Activated CD4-positive, alpha-beta T cell treated with anti-CD3 and anti-CD28 coated beads for 36 hours (primary cell): ENCODE measurements around the gene KDM5C. TPM values are rescaled to one million over a fixed set of nuclear protein-coding genes. Genes with fewer than 3 reads are reported as not detected.

Experiments used
- ATAC-seq: fragments of 200-7000 bp; cut with Tn5 transposase; one replicate; pipeline ENCODE4 v1.10.0; 2021; ENCODE audit warnings: mild to moderate bottlenecking, moderate library complexity
- CTCF ChIA-PET: fragments of 350-600 bp; sonication (Branson Sonifier 250); formaldehyde crosslinking; loops from one replicate; lab custom pipeline; 2021; ENCODE audit warnings: antibody characterized with exemption; lab: Charles Lee
- POLR2A ChIA-PET: fragments of 350-600 bp; sonication (Branson Sonifier 250); formaldehyde crosslinking; loops from one replicate; lab custom pipeline; 2021; ENCODE audit warnings: antibody characterized with exemption, inconsistent platforms; lab: Charles Lee
- DNase-seq: peaks from one replicate; pipeline ENCODE4 v3.0.0-alpha.2; 2020
- H3K27ac Mint-ChIP-seq: one replicate; pipeline ENCODE4 v1.8.0; 2021; ENCODE audit warnings: mixed read lengths
- H3K27me3 Mint-ChIP-seq: one replicate; pipeline ENCODE4 v1.8.0; 2021; ENCODE audit warnings: mixed read lengths
- H3K36me3 Mint-ChIP-seq: one replicate; pipeline ENCODE4 v1.8.0; 2021; ENCODE audit warnings: low read depth, mixed read lengths
- H3K4me1 Mint-ChIP-seq: one replicate; pipeline ENCODE4 v1.8.0; 2021; ENCODE audit warnings: mixed read lengths
- H3K4me3 Mint-ChIP-seq: one replicate; pipeline ENCODE4 v1.8.0; 2021; ENCODE audit warnings: mild to moderate bottlenecking, moderate library complexity, mixed read lengths
- H3K9me3 Mint-ChIP-seq: one replicate; pipeline ENCODE4 v1.8.0; 2021; ENCODE audit warnings: low read depth, mixed read lengths
- intact Hi-C, 2 experiments: fragments of 100-400 bp; cut with DNase I in 1 of 2; cut with micrococcal nuclease in 1 of 2; formaldehyde crosslinking; loops; one replicate each; pipeline versions ENCODE4 v1.14.2 to v1.15.1; 2022 to 2024; cut with DNase I, micrococcal nuclease
- total RNA-seq, 2 experiments: library from RNA; stranded (reverse); gene quantifications; one replicate each; pipeline ENCODE4 v1.2.3, GENCODE V29; 2021

KDM5C gene
- total RNA-seq, 2 experiments from 2014 or later = 84.6 to 96.5 TPM

DNA sequence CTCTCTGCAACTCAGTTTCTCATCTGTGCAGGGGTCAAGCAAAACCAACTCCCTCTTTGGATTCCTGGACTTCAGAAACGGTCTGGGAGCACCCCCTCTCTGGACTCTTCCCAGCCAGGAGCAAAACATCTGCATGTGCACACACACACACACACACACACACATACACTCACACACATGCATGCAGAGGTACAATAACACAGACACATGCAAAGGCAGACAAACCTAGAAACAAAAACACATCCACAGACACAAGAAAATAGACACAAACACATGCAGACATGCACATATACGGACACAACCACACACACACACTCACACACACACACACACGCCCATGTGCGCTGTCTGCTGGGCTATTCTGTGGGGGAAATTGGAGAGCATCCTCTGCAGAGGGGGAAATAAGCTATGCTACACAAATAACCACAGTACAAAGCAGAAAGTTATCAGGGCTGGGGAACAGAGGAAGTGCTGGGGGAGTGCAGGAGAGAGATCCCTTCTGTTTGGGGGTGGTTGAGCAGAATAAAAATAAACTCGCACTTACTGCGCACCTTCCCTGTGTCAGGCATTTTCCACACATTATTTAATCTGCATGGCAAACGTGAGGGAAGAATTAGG is 36.5 kb upstream of the KDM5C start:
- Mint-ChIP-seq H3K36me3 (no peaks in the 10 kb centered on the region), H3K4me3 (no peak overlapping the region), H3K27ac (no peak overlapping the region), H3K4me1 (peaks cover 28% of the 10 kb centered on the region), H3K27me3 (no peaks in the 10 kb centered on the region), H3K9me3 (no peaks in the 10 kb centered on the region)
- intact Hi-C loops = no loop called here
- ATAC-seq = no peak
- DNase-seq = peak; percentile 11
- ChIA-PET POLR2A (interaction anchor here (0.6 kb wide), 2 partner anchors 62 to 1153 kb away, joined by 3 read pairs; no protein-coding TSS in a partner anchor), CTCF (interaction anchor here (0.6 to 1.2 kb wide), 2 partner anchors 22 kb away, joined by 3 to 11 read pairs; no protein-coding TSS in a partner anchor)

DNA sequence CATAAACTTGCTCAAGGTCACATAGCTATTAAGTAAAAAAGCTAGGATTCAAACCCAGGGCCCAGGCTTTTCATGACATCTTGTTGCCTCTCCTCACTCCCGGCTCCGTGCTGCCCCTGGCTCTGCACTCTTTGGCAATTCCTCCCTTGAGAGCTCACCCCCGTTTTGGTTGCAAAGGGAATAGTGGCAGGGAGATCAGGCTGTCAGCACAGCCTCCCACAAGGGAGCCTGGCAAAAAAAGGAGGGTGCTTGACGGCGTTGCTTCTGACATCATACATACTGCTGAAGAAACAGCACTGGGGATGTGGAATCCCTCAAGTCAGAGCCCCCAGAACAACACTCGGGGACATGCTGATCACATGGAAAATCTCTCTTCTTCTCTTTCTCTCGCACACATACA is 35.8 kb upstream of the KDM5C start:
- POLR2A ChIA-PET = no interaction called here
- intact Hi-C loops = no loop called here
- Mint-ChIP-seq H3K4me3 (no peak overlapping the region), H3K9me3 (no peaks in the 10 kb centered on the region), H3K27me3 (no peaks in the 10 kb centered on the region), H3K4me1 (peaks cover 28% of the 10 kb centered on the region), H3K27ac (no peak overlapping the region), H3K36me3 (no peaks in the 10 kb centered on the region)
- CTCF ChIA-PET = no interaction called here
- DNase-seq = no peak
- no peak for ATAC-seq

DNA sequence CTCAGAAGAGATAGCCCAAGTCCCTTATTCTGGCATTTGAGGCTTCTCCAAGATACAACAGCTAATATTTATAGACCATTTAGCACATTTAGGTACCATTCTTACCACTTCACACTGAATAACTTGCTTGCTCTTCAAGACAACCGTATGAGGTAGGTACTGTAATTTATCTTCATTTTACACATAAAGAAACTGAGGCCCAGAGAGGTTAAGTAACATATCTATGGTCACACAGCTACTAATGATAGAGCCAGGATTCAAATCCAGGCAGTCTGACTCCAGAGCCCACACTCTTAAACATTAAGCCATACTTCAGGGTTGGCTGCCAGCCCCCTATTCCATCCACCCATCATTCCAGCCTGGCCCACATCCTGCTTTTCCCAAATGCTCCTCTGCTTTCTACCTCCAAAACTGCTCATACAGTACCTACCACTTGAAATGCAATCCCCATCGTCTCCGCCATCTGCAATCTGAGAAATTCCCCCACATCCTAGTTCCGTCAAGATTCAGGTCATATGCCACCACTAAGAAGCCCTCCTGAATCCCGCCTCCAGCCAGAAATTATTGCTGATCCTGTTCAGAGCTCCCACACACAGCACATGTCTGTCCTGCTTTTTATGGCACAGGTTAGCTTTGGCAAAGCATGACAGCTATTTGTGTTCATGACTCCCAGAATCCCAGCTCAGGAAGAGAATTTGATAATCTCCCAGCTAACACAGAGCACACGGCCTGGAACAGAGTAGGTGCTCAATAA is 32.8 kb upstream of the KDM5C start:
- no peaks in the 10 kb centered on the region for H3K27me3 Mint-ChIP-seq
- intact Hi-C loops = no loop called here
- H3K27ac Mint-ChIP-seq = no peak overlapping the region
- peaks cover 15% of the 10 kb centered on the region for H3K4me1 Mint-ChIP-seq
- H3K9me3 Mint-ChIP-seq = no peaks in the 10 kb centered on the region
- CTCF ChIA-PET = interaction anchor here (0.6 to 1.0 kb wide), 3 partner anchors 11 to 274 kb away, joined by 3 to 4 read pairs (median 4); no protein-coding TSS in a partner anchor
- ATAC-seq (no peak), DNase-seq (no peak)
- POLR2A ChIA-PET = no interaction called here
- H3K4me3 Mint-ChIP-seq = no peak overlapping the region
- H3K36me3 Mint-ChIP-seq = no peaks in the 10 kb centered on the region

DNA sequence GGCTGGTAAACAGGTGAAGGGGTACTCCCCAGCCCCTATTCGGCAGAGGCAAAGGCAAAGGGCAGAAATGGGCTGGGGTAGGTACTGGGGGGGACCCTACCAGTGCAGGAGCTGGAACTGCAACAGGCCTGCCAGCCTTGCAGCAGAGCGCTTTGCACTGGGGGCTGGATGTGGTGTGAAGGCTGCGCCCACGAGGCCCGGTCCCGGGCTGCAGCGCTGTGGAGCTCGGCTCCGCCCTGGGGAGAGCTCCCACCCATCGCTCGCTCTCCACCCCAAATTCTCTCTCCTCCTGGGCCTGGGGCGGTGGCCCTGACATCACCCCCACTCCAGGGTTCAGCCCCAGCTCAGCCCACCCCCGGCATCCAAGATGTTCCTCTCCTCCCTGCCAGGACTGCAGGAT is 32.2 kb upstream of the KDM5C start:
- ChIA-PET POLR2A (no interaction called here), CTCF (interaction anchor here (1.0 kb wide), 1 partner anchor 18 kb away, joined by 4 read pairs; no protein-coding TSS in a partner anchor)
- no peaks in the 10 kb centered on the region for H3K36me3 Mint-ChIP-seq
- H3K27ac Mint-ChIP-seq = no peak overlapping the region
- DNase-seq (no peak), ATAC-seq (no peak)
- intact Hi-C loops = no loop called here
- no peaks in the 10 kb centered on the region for H3K9me3 Mint-ChIP-seq
- H3K4me1 Mint-ChIP-seq = peaks cover 10% of the 10 kb centered on the region
- no peaks in the 10 kb centered on the region for H3K27me3 Mint-ChIP-seq
- H3K4me3 Mint-ChIP-seq = no peak overlapping the region

DNA sequence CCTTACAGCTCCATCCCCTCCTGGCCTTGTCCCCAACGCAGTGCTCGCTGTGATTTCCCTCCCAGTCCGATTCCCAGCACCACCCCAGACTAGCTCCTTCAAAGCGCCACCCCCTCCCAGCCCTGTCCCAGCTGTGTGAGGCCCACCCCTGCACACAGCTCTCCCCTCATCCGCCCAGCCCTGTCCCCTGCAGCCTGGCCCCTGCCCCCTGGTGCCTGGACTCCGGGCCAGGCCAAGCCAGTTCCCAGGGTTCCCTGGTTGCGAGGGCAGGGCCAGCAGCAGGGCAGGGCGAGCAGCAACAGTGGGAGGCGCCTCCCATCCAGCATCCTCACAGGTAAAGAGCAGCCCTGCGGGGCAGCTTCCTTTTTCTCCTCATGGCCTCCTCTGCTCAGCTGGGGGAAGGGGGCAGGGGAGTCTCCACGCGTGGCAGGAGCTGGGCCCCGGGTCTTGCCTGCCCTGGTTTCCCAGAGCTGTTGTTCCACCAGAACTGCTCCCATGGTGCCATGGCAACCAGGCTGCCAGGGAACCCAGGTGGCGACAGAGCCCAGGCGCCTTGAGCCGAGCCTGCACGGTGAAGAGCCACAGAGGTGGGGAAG is 31.5 kb upstream of the KDM5C start:
- no peaks in the 10 kb centered on the region for H3K9me3 Mint-ChIP-seq
- H3K36me3 Mint-ChIP-seq = no peaks in the 10 kb centered on the region
- CTCF ChIA-PET = interaction anchor here (1.0 to 2.3 kb wide), 2 partner anchors 16 to 18 kb away, joined by 4 to 7 read pairs; no protein-coding TSS in a partner anchor
- no peaks in the 10 kb centered on the region for H3K27me3 Mint-ChIP-seq
- no peak overlapping the region for H3K27ac Mint-ChIP-seq
- H3K4me1 Mint-ChIP-seq = peaks cover 4% of the 10 kb centered on the region
- no peak for DNase-seq
- no peak overlapping the region for H3K4me3 Mint-ChIP-seq
- POLR2A ChIA-PET = no interaction called here
- ATAC-seq = no peak
- intact Hi-C loops = no loop called here

DNA sequence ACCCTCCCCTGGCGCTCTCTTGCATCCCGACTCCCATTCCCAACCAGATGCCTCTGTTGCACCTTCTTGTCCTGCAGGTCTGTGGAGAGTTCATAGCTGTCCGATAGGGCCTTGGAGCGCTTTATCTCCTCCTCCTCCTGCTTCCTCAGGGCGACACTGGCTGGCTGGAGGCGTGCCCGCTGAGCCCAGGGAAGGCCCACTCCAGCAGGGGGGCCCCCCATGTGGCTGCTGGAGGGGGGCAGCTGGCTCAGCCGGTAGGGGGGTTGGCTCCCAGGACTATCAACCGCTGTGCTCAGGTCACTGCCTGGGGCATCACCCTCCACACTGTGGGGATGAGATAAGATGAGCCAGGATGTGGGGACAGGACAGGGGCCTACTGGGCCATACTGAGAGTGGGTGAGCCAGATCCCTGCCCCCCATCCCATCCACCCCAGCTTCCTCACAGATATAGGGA is 30.8 kb upstream of the KDM5C start:
- Mint-ChIP-seq H3K27me3 (no peaks in the 10 kb centered on the region), H3K36me3 (no peaks in the 10 kb centered on the region), H3K4me3 (no peak overlapping the region), H3K9me3 (no peaks in the 10 kb centered on the region), H3K4me1 (no peaks in the 10 kb centered on the region), H3K27ac (no peak overlapping the region)
- intact Hi-C loops = no loop called here
- ATAC-seq = no peak
- DNase-seq = no peak
- POLR2A ChIA-PET = interaction anchor here (0.5 kb wide), 1 partner anchor 21 kb away, joined by 3 read pairs; no protein-coding TSS in a partner anchor
- CTCF ChIA-PET = interaction anchor here (1.0 to 2.3 kb wide), 2 partner anchors 16 to 31 kb away, joined by 3 to 7 read pairs; no protein-coding TSS in a partner anchor

DNA sequence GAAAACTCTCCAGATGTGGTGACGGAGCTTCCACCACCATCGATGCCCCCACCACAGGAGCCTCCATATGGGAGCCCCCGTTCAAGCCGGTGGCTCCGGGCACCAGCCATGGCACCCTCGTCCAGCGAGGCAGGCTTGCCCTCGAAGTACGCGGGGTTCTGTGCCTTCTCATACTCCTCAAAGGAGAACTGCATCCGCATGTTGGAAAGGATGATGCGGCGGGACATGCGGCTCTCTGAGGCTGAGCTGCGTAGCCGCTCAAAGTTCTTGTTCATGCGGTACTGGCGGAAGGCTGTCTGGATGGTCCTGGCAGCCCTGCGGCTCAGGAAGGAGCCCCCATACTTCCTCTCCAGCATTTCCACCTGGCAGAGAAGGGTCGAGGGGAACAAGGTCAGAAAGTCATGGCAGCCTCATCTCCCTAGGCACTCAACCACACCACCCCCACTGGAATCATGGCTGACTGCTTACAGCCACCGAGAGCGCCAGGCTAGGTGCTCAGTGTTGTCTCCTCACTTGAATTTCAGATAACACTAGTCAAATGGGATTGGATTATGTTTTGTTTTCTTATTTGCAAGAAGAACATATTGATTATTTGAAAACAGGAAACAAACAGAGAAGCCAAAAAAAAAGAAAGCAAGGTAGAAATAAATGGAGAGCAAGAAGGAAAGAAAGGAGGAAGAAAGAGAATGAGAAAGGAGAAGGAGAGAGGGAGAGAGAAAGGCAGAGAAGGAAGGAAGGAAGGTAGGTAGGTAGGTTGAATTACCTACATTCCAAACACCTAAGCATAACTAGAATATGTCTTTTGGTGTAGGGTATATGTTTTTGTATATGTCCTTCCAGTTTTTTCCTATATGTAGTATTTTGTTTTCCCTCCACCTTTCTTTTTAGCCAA is 29.8 kb upstream of the KDM5C start:
- ChIA-PET POLR2A (interaction anchor here (0.5 kb wide), 1 partner anchor 22 kb away, joined by 3 read pairs; no protein-coding TSS in a partner anchor), CTCF (interaction anchor here (1.0 to 2.3 kb wide), 3 partner anchors 15 to 32 kb away, joined by 3 to 7 read pairs (median 3); no protein-coding TSS in a partner anchor)
- H3K27me3 Mint-ChIP-seq = no peaks in the 10 kb centered on the region
- no peak overlapping the region for H3K27ac Mint-ChIP-seq
- no peaks in the 10 kb centered on the region for H3K9me3 Mint-ChIP-seq
- intact Hi-C loops = no loop called here
- H3K4me1 Mint-ChIP-seq = no peaks in the 10 kb centered on the region
- ATAC-seq (no peak), DNase-seq (no peak)
- no peak overlapping the region for H3K4me3 Mint-ChIP-seq
- no peaks in the 10 kb centered on the region for H3K36me3 Mint-ChIP-seq

DNA sequence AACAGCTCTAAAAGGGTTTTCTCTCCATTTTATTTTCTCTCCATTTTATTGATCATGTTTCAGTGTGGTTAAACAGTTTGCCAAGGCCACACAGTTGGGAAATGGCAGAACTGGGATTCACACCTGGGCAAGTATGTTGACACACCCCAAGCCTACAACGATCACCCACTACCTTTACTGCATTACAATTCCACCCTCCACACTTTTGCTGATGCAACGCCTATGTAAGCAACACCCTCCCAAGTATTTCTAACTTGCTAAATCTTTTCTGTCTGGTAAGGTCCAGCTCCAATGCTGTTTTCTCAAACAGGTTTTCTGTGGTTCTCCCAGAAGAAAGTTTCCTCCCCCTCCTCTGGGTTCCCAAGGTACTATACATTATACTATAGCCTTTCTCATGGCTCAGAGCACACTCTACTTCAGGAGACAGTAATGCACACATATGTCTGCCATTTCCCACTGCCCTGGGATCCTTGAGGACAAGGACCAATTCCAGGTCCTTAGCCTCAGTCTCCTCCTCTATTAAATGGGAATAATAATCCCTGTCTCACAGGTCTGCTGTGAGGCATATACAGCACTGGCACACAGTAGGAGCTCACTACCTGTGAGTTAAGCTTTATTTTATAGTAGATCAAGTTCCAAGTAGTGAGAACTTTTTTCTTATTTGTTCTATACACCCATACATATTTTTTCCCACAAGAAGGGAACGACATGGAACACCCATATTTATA is 28.4 kb upstream of the KDM5C start:
- no peaks in the 10 kb centered on the region for H3K9me3 Mint-ChIP-seq
- intact Hi-C loops = no loop called here
- DNase-seq (no peak), ATAC-seq (no peak)
- CTCF ChIA-PET = interaction anchor here (0.6 to 2.7 kb wide), 4 partner anchors 9 to 46 kb away, joined by 3 to 12 read pairs (median 3); no protein-coding TSS in a partner anchor
- POLR2A ChIA-PET = no interaction called here
- H3K27me3 Mint-ChIP-seq = no peaks in the 10 kb centered on the region
- no peak overlapping the region for H3K4me3 Mint-ChIP-seq
- no peaks in the 10 kb centered on the region for H3K36me3 Mint-ChIP-seq
- H3K27ac Mint-ChIP-seq = no peak overlapping the region
- no peaks in the 10 kb centered on the region for H3K4me1 Mint-ChIP-seq

DNA sequence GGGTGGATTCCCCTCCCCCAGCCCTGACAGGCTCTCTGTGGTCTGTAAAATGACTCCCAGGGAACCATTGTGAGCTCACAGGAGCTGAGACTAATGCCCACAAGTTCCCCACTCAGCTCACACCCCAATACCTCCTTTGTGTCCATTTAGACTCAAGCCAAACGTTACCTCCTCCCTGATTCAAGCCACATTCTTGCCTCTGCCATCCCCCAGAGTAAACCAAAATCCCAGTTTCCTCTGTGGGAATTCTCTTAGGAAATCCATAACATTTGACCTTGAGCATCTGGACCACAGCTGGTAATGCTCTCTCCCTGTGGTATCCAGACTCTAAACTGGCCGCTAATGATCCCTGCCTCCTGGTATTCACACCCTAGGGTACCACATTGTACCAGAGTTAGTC is 26.3 kb upstream of the KDM5C start:
- H3K36me3 Mint-ChIP-seq = no peaks in the 10 kb centered on the region
- no peak overlapping the region for H3K27ac Mint-ChIP-seq
- no peaks in the 10 kb centered on the region for H3K9me3 Mint-ChIP-seq
- no peak overlapping the region for H3K4me3 Mint-ChIP-seq
- no peak for ATAC-seq
- H3K27me3 Mint-ChIP-seq = no peaks in the 10 kb centered on the region
- no peaks in the 10 kb centered on the region for H3K4me1 Mint-ChIP-seq
- intact Hi-C loops = no loop called here
- no peak for DNase-seq
- CTCF ChIA-PET = interaction anchor here (2.7 kb wide), 1 partner anchor 12 kb away, joined by 12 read pairs; no protein-coding TSS in a partner anchor
- POLR2A ChIA-PET = no interaction called here

DNA sequence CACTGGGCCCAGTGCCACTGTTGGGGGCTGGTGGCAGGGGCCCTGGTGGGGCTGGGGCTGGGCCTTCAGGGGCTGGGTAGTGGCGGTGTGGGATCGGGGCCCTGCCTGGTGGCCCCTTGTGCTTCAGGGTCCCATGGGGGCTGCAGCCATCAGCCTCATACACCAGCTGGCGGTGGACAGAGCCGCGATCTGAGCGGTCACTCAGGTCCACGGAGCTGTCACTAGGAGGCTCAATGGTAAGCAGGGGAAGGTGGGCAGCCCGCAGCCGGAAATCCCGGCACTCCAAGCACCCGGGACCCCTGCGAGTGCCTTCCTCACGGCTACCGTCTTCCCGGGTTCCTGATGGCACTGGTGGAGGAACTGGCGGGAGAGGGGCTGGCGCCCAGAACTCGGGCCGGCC is 25.5 kb upstream of the KDM5C start:
- DNase-seq (no peak), ATAC-seq (no peak)
- Mint-ChIP-seq H3K27ac (no peak overlapping the region), H3K36me3 (no peaks in the 10 kb centered on the region), H3K27me3 (no peaks in the 10 kb centered on the region), H3K4me3 (no peak overlapping the region), H3K9me3 (no peaks in the 10 kb centered on the region), H3K4me1 (no peaks in the 10 kb centered on the region)
- CTCF ChIA-PET = interaction anchor here (2.7 kb wide), 1 partner anchor 11 kb away, joined by 12 read pairs; no protein-coding TSS in a partner anchor
- intact Hi-C loops = no loop called here
- POLR2A ChIA-PET = no interaction called here
